Hepatocyte (in vitro differentiated cells): Measurements from ENCODE around the gene HNRNPK. TPM values are rescaled to one million over a fixed set of nuclear protein-coding genes. Genes with fewer than 3 reads are reported as not detected.

ENCODE experiments used
- DNase-seq: peaks from one replicate; pipeline ENCODE4 v3.0.0-alpha.2; 2016; ENCODE audit warnings: low spot score
- H2AFZ ChIP-seq: fragments of 200-600 bp; sonication (generic); 2 replicates; pipeline ENCODE4 v1.6.0; 2016; ENCODE audit warnings: antibody characterized with exemption, mild to moderate bottlenecking
- H3K27ac ChIP-seq: fragments of 200-600 bp; sonication (generic); 2 replicates; pipeline ENCODE4 v1.5.1; 2016; ENCODE audit warnings: mild to moderate bottlenecking
- H3K27me3 ChIP-seq: fragments of 200-600 bp; sonication (generic); 2 replicates; pipeline ENCODE4 v1.6.1; 2016
- H3K36me3 ChIP-seq: fragments of 200-600 bp; sonication (generic); replicated peaks from 2 replicates; pipeline ENCODE4 v1.5.1; 2016; ENCODE audit warnings: low read depth; ENCODE audit not compliant: insufficient read depth
- H3K4me1 ChIP-seq: fragments of 200-600 bp; sonication (generic); 2 replicates; pipeline ENCODE4 v1.5.1; 2016; ENCODE audit warnings: mild to moderate bottlenecking, moderate library complexity; ENCODE audit not compliant: insufficient read depth
- H3K4me2 ChIP-seq: fragments of 200-600 bp; sonication (generic); 2 replicates; pipeline ENCODE4 v1.6.0; 2016
- H3K4me3 ChIP-seq: fragments of 200-600 bp; sonication (generic); 2 replicates; pipeline ENCODE4 v1.5.1; 2016; ENCODE audit warnings: mild to moderate bottlenecking
- H3K79me2 ChIP-seq: fragments of 200-600 bp; sonication (generic); 2 replicates; pipeline ENCODE4 v1.6.0; 2017; ENCODE audit warnings: mild to moderate bottlenecking
- H3K9me2 ChIP-seq: fragments of 200-600 bp; sonication (generic); replicated peaks from 2 replicates; pipeline ENCODE4 v1.6.0; 2017; ENCODE audit warnings: mild to moderate bottlenecking; ENCODE audit not compliant: insufficient read depth
- H3K9me3 ChIP-seq: fragments of 200-600 bp; sonication (generic); 2 replicates; pipeline ENCODE4 v1.5.1; 2016; ENCODE audit warnings: low read depth, mild to moderate bottlenecking
- H4K20me1 ChIP-seq: fragments of 200-600 bp; sonication (generic); 2 replicates; pipeline ENCODE4 v1.6.0; 2016; ENCODE audit warnings: mild to moderate bottlenecking; ENCODE audit not compliant: insufficient read depth, poor library complexity, severe bottlenecking
- EZH2 ChIP-seq: fragments of 200-600 bp; sonication (generic); IDR thresholded peaks from 2 replicates; pipeline ENCODE4 v1.6.1; 2016; ENCODE audit warnings: antibody characterized with exemption, mild to moderate bottlenecking, borderline replicate concordance
- EZH2phosphoT487 ChIP-seq: fragments of 200-600 bp; sonication (generic); IDR thresholded peaks from one replicate; pipeline ENCODE4 v1.6.1; 2018; ENCODE audit warnings: antibody characterized with exemption, mild to moderate bottlenecking, low read depth, moderate library complexity; ENCODE audit not compliant: unreplicated experiment, severe bottlenecking
- WGBS: methylation state at CpG from one replicate; pipeline ENCODE4 v1.1.6; 2016; ENCODE audit warnings: low lambda C conversion rate; ENCODE audit errors: missing lambda C conversion rate; 5-methylcytosine and 5-hydroxymethylcytosine counted together
- polyA plus RNA-seq: library from polyadenylated mRNA; unstranded; fragments of >200 nt; fragmentation: Nextera tagmentation; extraction: Ambion mirVana; gene quantifications from 2 replicates; pipeline ENCODE4 v1.2.1, GENCODE V29; 2016
- total RNA-seq: library from RNA; depleted of rRNA; stranded (reverse); fragments of >200 nt; gene quantifications from 2 replicates; pipeline ENCODE4 v1.2.3, GENCODE V29; 2014
- TF ChIP-seq, protein P1 (sequence below): fragments of 200-600 bp; sonication (generic); IDR thresholded peaks from 2 replicates; pipeline ENCODE4 v1.5.1; 2016; ENCODE audit warnings: antibody characterized with exemption, mild to moderate bottlenecking; ENCODE audit not compliant: poor library complexity

The HNRNPK gene
- total and polyA plus RNA-seq, 2 experiments from 2014 or later, result 458 to 579 TPM

DNA sequence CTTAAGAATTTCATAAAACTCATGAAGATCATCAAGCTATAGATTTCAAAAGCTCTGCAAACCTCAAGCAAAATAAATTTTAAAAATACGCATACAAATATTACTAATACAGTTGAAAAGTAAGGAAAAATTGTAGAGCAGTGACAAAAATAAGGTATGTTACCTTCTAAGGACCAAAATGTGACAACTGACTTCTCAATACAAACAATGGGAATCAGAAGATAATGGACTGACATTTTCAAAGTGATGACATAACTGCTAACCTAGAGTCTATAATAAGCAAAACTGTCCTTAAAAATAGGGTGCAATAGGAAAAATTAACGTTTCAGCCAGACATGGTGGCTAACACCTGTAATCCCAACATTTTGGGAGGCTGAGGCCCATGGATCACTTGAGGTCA is 27.6 kb upstream of the HNRNPK start:
- Histone ChIP-seq H3K79me2 (no peaks in the 10 kb centered on the region), H2AFZ (no peak overlapping the region), H3K27me3 (no peaks in the 10 kb centered on the region), H4K20me1 (no peaks in the 10 kb centered on the region), H3K36me3 (no peaks in the 10 kb centered on the region), H3K4me2 (no peak overlapping the region), H3K27ac (no peak overlapping the region), H3K4me3 (no peak overlapping the region), H3K9me2 (no peaks in the 10 kb centered on the region), H3K9me3 (no peaks in the 10 kb centered on the region), H3K4me1 (no peaks in the 10 kb centered on the region)
- 95% methylated on average over 2 of the region's 2 CpGs for WGBS
- no peak for DNase-seq
- TF ChIP-seq EZH2, result no peak
- TF ChIP-seq, protein P1, sequence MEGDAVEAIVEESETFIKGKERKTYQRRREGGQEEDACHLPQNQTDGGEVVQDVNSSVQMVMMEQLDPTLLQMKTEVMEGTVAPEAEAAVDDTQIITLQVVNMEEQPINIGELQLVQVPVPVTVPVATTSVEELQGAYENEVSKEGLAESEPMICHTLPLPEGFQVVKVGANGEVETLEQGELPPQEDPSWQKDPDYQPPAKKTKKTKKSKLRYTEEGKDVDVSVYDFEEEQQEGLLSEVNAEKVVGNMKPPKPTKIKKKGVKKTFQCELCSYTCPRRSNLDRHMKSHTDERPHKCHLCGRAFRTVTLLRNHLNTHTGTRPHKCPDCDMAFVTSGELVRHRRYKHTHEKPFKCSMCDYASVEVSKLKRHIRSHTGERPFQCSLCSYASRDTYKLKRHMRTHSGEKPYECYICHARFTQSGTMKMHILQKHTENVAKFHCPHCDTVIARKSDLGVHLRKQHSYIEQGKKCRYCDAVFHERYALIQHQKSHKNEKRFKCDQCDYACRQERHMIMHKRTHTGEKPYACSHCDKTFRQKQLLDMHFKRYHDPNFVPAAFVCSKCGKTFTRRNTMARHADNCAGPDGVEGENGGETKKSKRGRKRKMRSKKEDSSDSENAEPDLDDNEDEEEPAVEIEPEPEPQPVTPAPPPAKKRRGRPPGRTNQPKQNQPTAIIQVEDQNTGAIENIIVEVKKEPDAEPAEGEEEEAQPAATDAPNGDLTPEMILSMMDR, result no peak
- no peak for TF ChIP-seq EZH2phosphoT487

DNA sequence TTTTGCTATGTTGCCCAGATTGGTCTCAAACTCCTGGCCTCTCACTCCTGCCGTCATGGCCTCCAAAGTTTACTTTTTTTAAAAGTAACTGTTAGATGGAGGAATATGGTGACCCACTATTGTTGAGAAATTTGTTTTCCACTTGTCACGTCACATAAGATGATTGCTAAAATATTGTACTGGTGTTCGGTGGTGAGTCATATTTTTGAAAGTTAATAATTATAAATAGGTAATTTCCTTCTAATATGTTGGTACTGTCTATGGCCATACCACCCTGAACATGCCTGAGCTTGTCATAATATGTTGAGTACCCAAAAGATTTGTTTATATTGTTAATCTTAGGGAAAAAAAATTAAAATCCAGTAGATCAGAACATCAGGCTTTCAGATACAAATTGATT is 23.2 kb upstream of the HNRNPK start:
- DNase-seq, result no peak
- 100% methylated on average over 3 of the region's 3 CpGs for WGBS
- no peak overlapping the region for H2AFZ ChIP-seq
- no peaks in the 10 kb centered on the region for H3K36me3 ChIP-seq
- H4K20me1 ChIP-seq, result no peaks in the 10 kb centered on the region
- H3K79me2 ChIP-seq, result no peaks in the 10 kb centered on the region
- H3K4me1 ChIP-seq, result no peaks in the 10 kb centered on the region
- no peak overlapping the region for H3K4me3 ChIP-seq
- no peaks in the 10 kb centered on the region for H3K27me3 ChIP-seq
- H3K27ac ChIP-seq, result no peak overlapping the region
- TF ChIP-seq EZH2 (no peak), EZH2phosphoT487 (no peak)
- TF ChIP-seq, protein P1, result no peak
- no peaks in the 10 kb centered on the region for H3K9me3 ChIP-seq
- no peak overlapping the region for H3K4me2 ChIP-seq
- H3K9me2 ChIP-seq, result no peaks in the 10 kb centered on the region

DNA sequence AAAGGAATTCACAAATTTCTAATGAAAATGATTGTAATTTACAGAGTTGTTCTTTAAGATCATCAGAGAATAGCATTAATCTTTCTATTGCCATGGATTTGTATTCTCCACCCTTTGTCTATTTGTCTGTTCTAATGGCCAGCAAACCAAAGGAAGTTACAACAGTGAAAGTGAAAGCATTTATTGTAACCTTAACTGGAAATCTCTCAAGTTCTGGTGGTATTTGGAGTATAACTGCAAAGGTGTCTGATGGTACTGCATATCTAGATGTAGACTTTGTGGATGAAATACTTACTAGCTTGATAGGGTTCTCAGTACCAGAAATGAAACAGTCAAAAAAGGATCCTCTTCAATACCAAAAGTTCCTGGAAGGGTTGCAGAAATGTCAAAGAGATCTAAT is 22.3 kb upstream of the HNRNPK start:
- Histone ChIP-seq H3K36me3 (no peaks in the 10 kb centered on the region), H3K9me3 (no peaks in the 10 kb centered on the region), H3K4me3 (no peak overlapping the region), H3K27ac (no peak overlapping the region), H3K79me2 (no peaks in the 10 kb centered on the region), H3K4me2 (no peak overlapping the region), H3K27me3 (no peaks in the 10 kb centered on the region), H4K20me1 (no peaks in the 10 kb centered on the region), H2AFZ (no peak overlapping the region), H3K9me2 (no peaks in the 10 kb centered on the region), H3K4me1 (no peaks in the 10 kb centered on the region)
- TF ChIP-seq EZH2phosphoT487 (no peak), EZH2 (no peak)
- TF ChIP-seq, protein P1, result no peak
- no peak for DNase-seq

DNA sequence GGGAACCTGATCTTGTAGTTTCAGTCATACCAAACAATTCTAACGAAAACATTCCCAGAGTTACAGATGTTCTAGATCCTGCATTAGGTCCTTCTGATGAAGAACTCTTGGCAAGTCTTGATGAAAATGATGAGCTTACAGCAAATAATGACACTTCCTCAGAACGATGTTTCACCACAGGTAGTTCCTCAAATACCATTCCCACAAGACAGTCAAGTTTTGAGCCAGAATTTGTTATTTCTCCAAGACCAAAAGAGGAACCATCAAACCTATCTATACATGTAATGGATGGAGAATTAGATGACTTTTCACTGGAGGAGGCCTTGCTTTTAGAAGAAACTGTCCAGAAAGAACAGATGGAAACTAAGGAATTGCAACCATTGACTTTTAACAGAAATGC is 21.6 kb upstream of the HNRNPK start:
- Histone ChIP-seq H3K79me2 (peaks cover 2% of the 10 kb centered on the region), H3K9me3 (no peaks in the 10 kb centered on the region), H3K27ac (no peak overlapping the region), H2AFZ (no peak overlapping the region), H3K27me3 (no peaks in the 10 kb centered on the region), H3K36me3 (no peaks in the 10 kb centered on the region), H3K9me2 (no peaks in the 10 kb centered on the region), H3K4me2 (no peak overlapping the region), H3K4me3 (no peak overlapping the region), H3K4me1 (no peaks in the 10 kb centered on the region), H4K20me1 (no peaks in the 10 kb centered on the region)
- no peak for DNase-seq
- WGBS, result 100% methylated on average over 2 of the region's 2 CpGs
- TF ChIP-seq EZH2phosphoT487 (no peak), EZH2 (no peak)
- TF ChIP-seq, protein P1, result no peak
